ENCODE measurements around the gene SHANK3.

The SHANK3 gene

GRCh38 chr22:50700387-50701075 lies 27.9 kb downstream of the SHANK3 start:
- FAIRE-seq, result no peak

GRCh38 chr22:50701076-50701419 lies 28.4 kb downstream of the SHANK3 start:
- no peak for FAIRE-seq

GRCh38 chr22:50701428-50702154 lies 29.0 kb downstream of the SHANK3 start:
- no peak for FAIRE-seq

GRCh38 chr22:50702261-50702671 lies 29.6 kb downstream of the SHANK3 start:
- no peak for FAIRE-seq

GRCh38 chr22:50702821-50703725 lies 30.4 kb downstream of the SHANK3 start:
- no peak for FAIRE-seq

- FAIRE-seq, result no peak
These were observed 31.3 kb downstream of the SHANK3 start for GRCh38 chr22:50703726-50704509.

- no peak for FAIRE-seq
These were observed 32.0 kb downstream of the SHANK3 start for GRCh38 chr22:50704510-50705218.

GRCh38 chr22:50705219-50705691 lies 32.6 kb downstream of the SHANK3 start:
- no peak for FAIRE-seq

GRCh38 chr22:50705851-50706351 lies 33.3 kb downstream of the SHANK3 start:
- no peak for FAIRE-seq

- no peak for FAIRE-seq
These were observed 34.0 kb downstream of the SHANK3 start for GRCh38 chr22:50706481-50707125.

GRCh38 chr22:50708474-50708873 lies 35.9 kb downstream of the SHANK3 start:
- no peak for FAIRE-seq

- no peak for FAIRE-seq
These were observed 36.4 kb downstream of the SHANK3 start for GRCh38 chr22:50708996-50709395.

GRCh38 chr22:50710221-50710620 lies 37.6 kb downstream of the SHANK3 start:
- FAIRE-seq, result no peak

- no peak for FAIRE-seq
These were observed 38.3 kb downstream of the SHANK3 start for GRCh38 chr22:50710886-50711285.

GRCh38 chr22:50711446-50712340 lies 39.1 kb downstream of the SHANK3 start:
- FAIRE-seq, result no peak

- no peak for FAIRE-seq
These were observed 39.9 kb downstream of the SHANK3 start for GRCh38 chr22:50712341-50713007.

- FAIRE-seq, result no peak
These were observed 40.4 kb downstream of the SHANK3 start for GRCh38 chr22:50713008-50713385.

- no peak for FAIRE-seq
These were observed 41.0 kb downstream of the SHANK3 start for GRCh38 chr22:50713571-50714056.

- no peak for FAIRE-seq
These were observed 41.5 kb downstream of the SHANK3 start for GRCh38 chr22:50714150-50714549.

Data from endometrium (tissue), 2 donors.